Endothelial cell of hepatic sinusoid (primary cell): Measurements from ENCODE around the gene SLC25A48.
"Not testable (repeated sequence)": the region's sequence is repeated elsewhere in the genome, so short reads cannot be mapped to it uniquely, and the experiment has no call there.

Experiments
- in situ Hi-C: cut with HindIII; loops from 2 replicates; pipeline ENCODE4 v1.10.0; 2017; ENCODE audit warnings: low sequenced_read_pairs

The SLC25A48 gene

DNA sequence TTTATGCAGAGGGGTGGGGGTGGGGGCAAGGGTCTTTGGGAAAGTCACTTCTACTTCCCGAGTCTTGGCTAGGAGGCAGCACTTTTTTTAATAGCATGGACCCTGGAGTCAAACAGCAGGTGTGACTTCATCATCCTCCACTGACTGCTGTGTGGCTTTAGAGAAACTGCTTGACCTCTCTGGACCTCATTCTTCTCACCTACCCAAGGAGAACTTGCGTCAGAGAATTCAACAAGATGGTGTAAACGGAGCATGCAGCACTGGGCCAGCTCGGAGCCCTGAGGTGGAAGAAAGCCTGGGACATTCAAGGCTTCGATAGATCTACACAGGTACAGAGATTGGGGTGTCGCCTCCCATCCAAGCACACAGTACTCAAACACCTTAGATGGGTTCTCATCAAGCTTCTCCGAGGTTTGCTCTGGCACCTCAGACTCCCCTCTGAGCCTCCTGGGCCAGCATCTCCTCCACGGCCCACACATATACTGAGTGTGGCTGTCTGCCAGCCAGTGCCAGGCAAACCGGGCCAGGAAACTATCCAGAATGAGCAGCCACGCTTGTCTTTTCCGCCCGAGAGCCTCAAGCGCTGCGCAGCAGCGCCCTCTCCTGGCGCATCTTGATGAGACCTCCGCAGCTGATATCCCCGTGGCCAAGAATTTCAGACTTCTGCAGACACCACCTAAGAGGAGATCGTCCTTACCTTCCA lies 4.6 kb upstream of the SLC25A48 start:
- in situ Hi-C loops = loop anchor here (5.0 kb wide), 1 partner anchor 88 kb away; no protein-coding TSS in a partner anchor

- in situ Hi-C loops = loop anchor here (5.0 kb wide), 1 partner anchor 88 kb away; no protein-coding TSS in a partner anchor
Observed at GRCh38 chr5:135830384-135830700, 4.1 kb upstream of the SLC25A48 start.

- in situ Hi-C loops = loop anchor here (5.0 kb wide), 1 partner anchor 89 kb away; no protein-coding TSS in a partner anchor
Observed at GRCh38 chr5:135830876-135831275, 3.6 kb upstream of the SLC25A48 start.

DNA sequence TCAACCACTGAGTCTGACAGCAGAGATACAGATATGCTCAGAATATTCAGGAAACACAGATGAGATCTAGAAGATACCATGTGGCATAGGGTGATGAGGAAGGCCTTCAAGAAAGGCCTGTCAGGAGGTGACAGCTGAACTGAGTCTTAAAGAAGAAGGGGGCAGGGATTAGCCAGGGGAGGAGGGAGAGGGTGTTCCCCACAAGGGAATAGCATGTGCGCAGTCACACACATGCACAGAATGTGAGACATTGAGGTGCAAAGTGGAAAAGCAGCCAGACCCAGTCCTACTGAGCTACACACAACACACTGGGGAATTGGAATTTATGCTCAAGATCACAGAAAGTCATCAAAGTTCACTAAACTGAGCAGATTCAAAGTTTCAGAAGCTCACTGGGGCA lies 3.0 kb upstream of the SLC25A48 start:
- in situ Hi-C loops = loop anchor here (5.0 kb wide), 1 partner anchor 89 kb away; no protein-coding TSS in a partner anchor

DNA sequence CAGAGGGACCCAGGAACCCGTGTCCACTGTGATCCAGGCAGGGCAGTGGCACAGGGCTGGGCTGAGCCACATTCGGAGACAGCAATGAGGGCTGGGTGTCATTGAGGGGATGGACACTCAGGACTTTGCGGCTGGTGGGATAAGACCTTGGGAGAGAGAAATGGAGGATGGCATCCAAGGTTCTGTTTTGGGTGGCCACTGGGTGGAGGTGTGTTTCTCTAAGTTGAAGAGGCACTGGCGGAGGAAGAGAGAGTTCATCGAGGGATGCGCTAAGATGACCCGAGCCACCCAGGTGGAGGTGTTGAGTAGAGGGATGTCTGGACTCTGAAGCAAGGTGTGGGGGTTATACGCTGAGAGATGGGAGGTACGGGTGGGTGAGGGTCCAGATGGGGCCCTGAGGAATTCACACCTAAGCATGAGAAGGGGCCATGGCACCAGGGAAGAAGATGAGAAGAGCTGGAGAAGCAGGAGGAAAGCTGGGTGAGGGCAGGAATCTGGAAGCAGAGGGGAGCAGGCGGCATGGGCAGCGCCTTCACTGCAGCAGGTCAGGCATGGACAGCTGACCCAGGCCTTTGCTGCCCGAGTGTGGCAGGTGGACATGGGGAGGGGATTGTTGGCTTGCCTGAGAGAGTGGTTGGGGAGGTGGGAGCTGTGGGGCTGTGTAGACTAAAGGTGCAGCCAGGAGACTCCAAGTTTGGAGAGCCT lies 2.5 kb upstream of the SLC25A48 start:
- in situ Hi-C loops = loop anchor here (5.0 kb wide), 1 partner anchor 90 kb away; no protein-coding TSS in a partner anchor

- in situ Hi-C loops = loop anchor here (5.0 kb wide), 1 partner anchor 91 kb away; no protein-coding TSS in a partner anchor
Observed at GRCh38 chr5:135832941-135833920, 1.2 kb upstream of the SLC25A48 start.

GRCh38 chr5:135833961-135834638 lies 363 bp upstream of the SLC25A48 start:
- in situ Hi-C loops = loop anchor here (5.0 kb wide), 1 partner anchor 92 kb away; no protein-coding TSS in a partner anchor

- in situ Hi-C loops = no loop called here
Observed at GRCh38 chr5:135835766-135836165, 1.3 kb downstream of the SLC25A48 start.

GRCh38 chr5:135838395-135838794 lies 3.9 kb downstream of the SLC25A48 start:
- in situ Hi-C loops = not testable (repeated sequence)

- in situ Hi-C loops = no loop called here
Observed at GRCh38 chr5:135839566-135839965, 5.1 kb downstream of the SLC25A48 start.

DNA sequence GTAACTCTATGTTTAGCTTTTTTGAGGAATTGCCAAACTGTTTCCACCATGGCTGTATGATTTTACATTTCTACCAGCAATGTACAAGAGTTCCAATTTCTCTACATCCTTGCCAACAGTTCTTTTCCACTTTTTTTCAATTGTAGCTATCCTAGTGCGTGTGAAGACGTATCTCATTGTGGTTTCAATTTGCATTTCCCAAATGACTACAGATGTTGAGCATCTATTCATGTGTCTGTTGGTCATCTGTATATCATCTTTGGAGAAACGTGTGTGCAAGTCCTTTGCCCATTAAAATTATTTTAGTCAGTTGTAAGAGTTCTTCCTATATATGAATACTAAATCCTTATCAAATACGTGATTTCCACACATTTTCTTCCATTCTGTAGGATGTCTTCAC lies 6.5 kb downstream of the SLC25A48 start:
- in situ Hi-C loops = no loop called here

DNA sequence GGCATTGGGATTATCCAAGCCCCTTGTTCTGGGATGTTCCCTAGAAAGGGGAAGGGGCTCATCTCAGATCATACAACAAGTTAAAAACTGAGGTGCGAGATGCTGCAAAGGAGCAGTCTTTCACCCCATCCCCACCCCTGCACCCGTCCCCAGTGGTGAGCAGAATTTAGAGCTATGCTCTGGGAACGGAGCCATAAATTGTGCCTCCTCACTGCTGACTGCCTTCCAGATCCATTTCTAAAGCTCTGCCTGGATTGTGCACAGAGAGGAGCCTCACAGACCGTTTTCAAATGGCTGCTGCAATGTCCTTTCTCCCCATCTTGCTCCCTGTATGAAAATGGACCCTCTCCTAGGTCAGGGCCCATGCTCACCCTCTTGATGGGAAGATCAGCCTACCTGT lies 8.3 kb downstream of the SLC25A48 start:
- in situ Hi-C loops = no loop called here

DNA sequence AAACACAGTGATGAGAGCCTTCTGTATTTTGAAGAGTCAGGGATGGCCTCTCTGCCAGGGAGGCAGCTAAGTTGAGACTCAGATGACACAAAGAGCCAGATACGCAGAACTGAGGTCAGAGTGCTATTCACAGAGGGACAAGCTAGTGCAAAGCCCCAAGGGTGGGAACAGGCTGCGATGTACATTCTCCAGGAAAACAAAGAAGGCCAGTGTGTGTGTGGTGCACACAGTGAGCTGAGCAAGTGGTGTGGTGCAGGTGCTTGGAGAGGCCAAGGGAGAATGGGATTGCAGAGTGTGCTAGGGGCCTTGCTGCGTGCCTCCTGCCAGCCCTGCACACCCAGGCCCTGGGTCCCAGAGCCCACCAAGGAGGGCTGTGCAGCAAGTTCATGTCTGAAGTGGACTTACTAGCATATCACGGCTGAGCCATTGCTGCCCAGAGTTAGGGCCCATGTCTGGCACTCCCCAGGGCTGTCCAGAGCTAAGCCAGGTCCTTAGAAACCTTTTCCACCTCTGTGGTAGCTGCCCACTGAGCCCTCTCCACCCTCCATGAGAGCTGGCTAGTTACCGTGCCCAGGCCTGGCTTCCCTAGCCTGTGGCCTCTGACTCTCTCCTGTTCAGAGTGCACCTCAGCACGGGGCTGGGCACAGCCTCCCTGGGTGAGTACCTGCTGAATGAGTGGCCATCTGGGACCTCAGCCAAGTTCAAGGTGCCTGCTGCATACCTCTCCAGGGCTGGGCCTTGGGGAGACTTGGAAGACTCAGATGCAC lies 9.3 kb downstream of the SLC25A48 start:
- in situ Hi-C loops = no loop called here

DNA sequence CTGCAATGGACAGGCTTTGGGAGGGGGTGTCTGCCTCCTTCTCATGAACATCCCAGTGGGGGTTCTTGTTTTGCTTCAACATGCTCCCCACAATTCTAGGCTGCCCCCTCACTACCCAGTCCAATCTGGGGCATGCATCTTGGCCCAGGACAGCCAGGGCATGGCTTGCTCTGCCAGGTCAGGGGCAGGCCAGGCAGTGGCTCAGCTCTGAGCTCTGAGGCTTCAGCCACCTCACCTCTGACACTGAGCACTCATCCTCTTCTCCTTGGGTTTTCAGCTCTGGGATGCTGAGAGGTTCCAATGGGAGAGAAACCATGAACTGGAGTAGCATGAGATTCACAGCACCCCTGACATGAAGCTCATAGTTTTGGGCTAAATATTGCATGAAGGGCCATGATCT lies 11.8 kb downstream of the SLC25A48 start:
- in situ Hi-C loops = no loop called here

DNA sequence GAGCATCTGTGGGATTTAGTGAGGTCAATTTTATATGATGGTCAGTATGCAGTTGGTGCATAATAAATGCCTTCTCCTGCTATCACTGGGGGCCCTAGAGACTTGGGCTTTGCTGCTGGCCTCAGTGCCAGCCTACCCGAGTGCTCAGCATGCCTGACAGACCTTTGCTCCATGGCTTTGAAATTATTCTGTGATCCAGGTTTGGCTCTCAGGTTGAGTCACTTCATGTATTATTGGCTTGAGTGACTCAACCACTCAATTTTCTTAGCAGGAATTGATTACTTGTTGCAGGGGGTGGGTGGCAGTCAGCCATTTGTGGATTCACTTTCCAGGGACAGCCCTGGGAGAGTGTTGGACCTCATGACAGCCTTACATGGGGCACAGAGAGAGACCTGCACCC lies 13.5 kb downstream of the SLC25A48 start:
- in situ Hi-C loops = no loop called here

GRCh38 chr5:135850231-135850630 lies 15.8 kb downstream of the SLC25A48 start:
- in situ Hi-C loops = no loop called here

DNA sequence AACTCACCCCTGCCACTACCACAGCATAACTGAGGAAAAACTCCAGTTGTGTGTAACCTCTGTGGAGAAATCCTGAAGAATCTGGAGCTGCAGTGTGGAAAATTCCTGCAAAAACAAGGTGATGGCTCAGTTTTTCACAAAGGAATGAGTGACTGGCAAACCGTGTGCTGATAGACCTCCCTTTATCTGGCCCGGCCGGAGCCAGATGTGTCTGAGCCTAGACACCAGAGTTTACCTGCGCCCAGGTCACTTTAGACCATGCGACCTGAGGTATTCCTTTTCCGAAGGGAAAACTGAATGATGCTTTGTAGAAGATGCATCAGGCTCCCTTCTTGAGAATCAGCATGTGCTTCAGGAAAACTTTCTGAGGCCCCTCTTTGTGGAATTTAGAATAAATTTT lies 16.2 kb downstream of the SLC25A48 start:
- in situ Hi-C loops = no loop called here

GRCh38 chr5:135851186-135851914 lies 16.9 kb downstream of the SLC25A48 start:
- in situ Hi-C loops = no loop called here
